Left renal cortex interstitium (tissue), 4 donors: ENCODE measurements around the gene FOXR1. TPM values are rescaled to one million over a fixed set of nuclear protein-coding genes. Genes with fewer than 3 reads are reported as not detected.

Source experiments
- DNase-seq, 4 donors: peaks; one replicate each; pipeline ENCODE4 v3.0.0-alpha.2; 2013; ENCODE audit warnings: low read depth in 4 of 4, low spot score in 2 of 4, missing footprints in 1 of 4
- polyA plus RNA-seq, 4 donors: library from polyadenylated mRNA; unstranded; fragments of 120-200 nt; gene quantifications; one replicate each; pipeline ENCODE4 v1.2.1, GENCODE V29; 2013; ENCODE audit not compliant: insufficient read length in 4 of 4

The FOXR1 gene
- under 1 TPM in 1 of 4 donors, not detected in 3; 0.17 TPM for polyA plus RNA-seq

- no peak for DNase-seq
Observed at GRCh38 chr11:118971646-118972045, at the start of gene FOXR1. Gene FOXR1 (plus strand): TSS chr11:118971761. CDS start chr11:118971932, 171 bp downstream.

GRCh38 chr11:118921929-118922744, 49.4 kb upstream of the FOXR1 start:
- no peak for DNase-seq

- no peak for DNase-seq
Observed at GRCh38 chr11:118922745-118923627, 48.6 kb upstream of the FOXR1 start.

GRCh38 chr11:118923721-118924587, 47.6 kb upstream of the FOXR1 start:
- DNase-seq: no peak

GRCh38 chr11:118924591-118925585, 46.7 kb upstream of the FOXR1 start:
- no peak for DNase-seq

GRCh38 chr11:118927554-118928100, 43.9 kb upstream of the FOXR1 start:
- DNase-seq: no peak

- peak in 2 of 4 donors; percentile 88 to 96 for DNase-seq
Observed at GRCh38 chr11:118928101-118928869, 43.3 kb upstream of the FOXR1 start.

GRCh38 chr11:118928870-118929500, 42.6 kb upstream of the FOXR1 start:
- DNase-seq: no peak

- DNase-seq: peak in 2 of 4 donors; percentile 87 to 94
Observed at GRCh38 chr11:118929501-118930093, 42.0 kb upstream of the FOXR1 start.

GRCh38 chr11:118930094-118930712, 41.4 kb upstream of the FOXR1 start:
- DNase-seq: peak in 1 of 4 donors; percentile 90

GRCh38 chr11:118931571-118931970, 40.0 kb upstream of the FOXR1 start:
- no peak for DNase-seq

GRCh38 chr11:118933486-118933885, 38.1 kb upstream of the FOXR1 start:
- no peak for DNase-seq

- DNase-seq: no peak
Observed at GRCh38 chr11:118935376-118935775, 36.2 kb upstream of the FOXR1 start.

GRCh38 chr11:118938491-118939403, 32.8 kb upstream of the FOXR1 start:
- no peak for DNase-seq

- DNase-seq: no peak
Observed at GRCh38 chr11:118939404-118939915, 32.1 kb upstream of the FOXR1 start.
